Measurements from ENCODE around the gene SAT1.

The SAT1 gene

GRCh38 chrX:23810279-23810678, 27.3 kb downstream of the SAT1 start:
- no peak for DNase-seq (ENCODE audit: low spot score)

GRCh38 chrX:23811108-23811651, 28.2 kb downstream of the SAT1 start:
- no peak for DNase-seq (ENCODE audit: low spot score)

- DNase-seq (ENCODE audit: low spot score), result no peak
Observed at GRCh38 chrX:23811656-23812055, 28.7 kb downstream of the SAT1 start.

GRCh38 chrX:23813808-23814207, 30.8 kb downstream of the SAT1 start:
- no peak for DNase-seq (ENCODE audit: low spot score)

- DNase-seq (ENCODE audit: low spot score), result no peak
Observed at GRCh38 chrX:23815376-23815775, 32.4 kb downstream of the SAT1 start.

GRCh38 chrX:23816179-23816578, 33.2 kb downstream of the SAT1 start:
- DNase-seq (ENCODE audit: low spot score), result no peak

- no peak for DNase-seq (ENCODE audit: low spot score)
Observed at GRCh38 chrX:23817979-23818336, 35.0 kb downstream of the SAT1 start.

GRCh38 chrX:23819385-23820234, 36.6 kb downstream of the SAT1 start:
- DNase-seq (ENCODE audit: low spot score), result no peak

- no peak for DNase-seq (ENCODE audit: low spot score)
Observed at GRCh38 chrX:23820235-23820782, 37.3 kb downstream of the SAT1 start.

- no peak for DNase-seq (ENCODE audit: low spot score)
Observed at GRCh38 chrX:23821847-23822246, 38.9 kb downstream of the SAT1 start.

GRCh38 chrX:23822397-23822796, 39.4 kb downstream of the SAT1 start:
- DNase-seq (ENCODE audit: low spot score), result no peak

GRCh38 chrX:23822841-23823240, 39.9 kb downstream of the SAT1 start:
- DNase-seq (ENCODE audit: low spot score), result no peak

GRCh38 chrX:23825675-23826074, 42.7 kb downstream of the SAT1 start:
- DNase-seq (ENCODE audit: low spot score), result no peak

- no peak for DNase-seq (ENCODE audit: low spot score)
Observed at GRCh38 chrX:23826216-23826615, 43.2 kb downstream of the SAT1 start.

- DNase-seq (ENCODE audit: low spot score), result no peak
Observed at GRCh38 chrX:23826653-23827052, 43.7 kb downstream of the SAT1 start.

- DNase-seq (ENCODE audit: low spot score), result no peak
Observed at GRCh38 chrX:23828881-23829280, 45.9 kb downstream of the SAT1 start.

- DNase-seq (ENCODE audit: low spot score), result no peak
Observed at GRCh38 chrX:23832721-23833120, 49.7 kb downstream of the SAT1 start.
